HT1080 (cell line): ENCODE data around the gene GABBR1. TPM values are rescaled to one million over a fixed set of nuclear protein-coding genes. Genes with fewer than 3 reads are reported as not detected.

Source experiments
- DNase-seq: peaks from one replicate; pipeline ENCODE4 v3.0.0-alpha.2; 2015; ENCODE audit warnings: low read depth
- total RNA-seq: library from RNA; depleted of rRNA; stranded (reverse); fragments of >200 nt; shearing (Covaris generic); gene quantifications from 2 replicates; pipeline ENCODE4 v1.2.3, GENCODE V29; 2014

GABBR1 gene
- total RNA-seq, 1 experiment from 2014 or later = 10.4 TPM

GRCh38 chr6:29528988-29529560, 103.9 kb downstream of the GABBR1 start:
- DNase-seq = no peak

DNA sequence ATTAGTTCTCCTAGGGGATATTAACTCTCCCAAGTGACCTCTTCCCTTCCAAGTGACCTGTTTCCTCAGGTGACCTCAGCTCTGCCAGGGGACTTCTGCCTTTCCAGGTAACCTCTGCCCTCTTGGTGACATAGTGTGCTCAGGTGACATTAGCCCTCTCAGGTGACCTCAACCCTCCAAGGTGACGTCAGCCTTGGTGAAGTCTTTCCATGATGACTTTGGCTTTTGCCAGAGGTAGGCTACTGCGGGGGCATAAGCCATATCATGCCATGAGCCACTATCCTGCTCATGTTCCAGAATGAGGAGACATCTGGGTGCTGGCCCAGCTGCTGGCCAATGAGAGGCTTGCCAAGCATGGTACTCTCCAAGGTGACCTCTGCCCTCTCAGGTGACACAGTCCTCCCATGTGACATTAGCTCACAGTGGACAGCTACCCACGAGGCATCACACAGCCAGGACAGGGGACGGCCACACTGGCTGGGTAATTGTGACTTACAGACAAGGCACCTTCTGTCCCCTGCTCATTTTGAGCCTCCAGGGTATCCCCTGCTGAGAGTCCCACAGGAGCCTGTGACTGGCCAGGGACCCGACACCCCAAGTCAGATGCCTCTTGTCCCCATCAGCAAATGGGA, 104.6 kb downstream of the GABBR1 start:
- DNase-seq = no peak

DNA sequence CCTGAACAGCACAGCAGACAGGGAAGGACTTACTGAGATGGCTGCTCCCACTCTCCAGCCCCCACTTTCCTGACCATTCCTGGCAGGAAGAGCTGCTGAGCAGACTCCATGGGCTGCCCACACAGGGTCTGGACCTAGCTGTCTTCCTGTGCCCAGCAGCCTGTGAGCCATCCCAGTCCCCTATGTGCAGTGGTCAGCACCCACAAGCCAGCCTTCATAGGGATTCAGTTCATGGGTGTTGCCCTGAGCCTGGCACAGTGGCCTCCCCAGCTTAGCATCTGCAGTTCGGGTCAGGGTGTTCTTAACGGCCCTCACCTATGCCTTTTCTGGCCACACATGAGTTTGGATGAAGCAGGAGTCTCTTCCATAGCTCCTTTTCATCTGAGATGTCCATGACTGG, 105.4 kb downstream of the GABBR1 start:
- no peak for DNase-seq

- no peak for DNase-seq
Observed at GRCh38 chr6:29527126-29527525, 105.9 kb downstream of the GABBR1 start.

DNA sequence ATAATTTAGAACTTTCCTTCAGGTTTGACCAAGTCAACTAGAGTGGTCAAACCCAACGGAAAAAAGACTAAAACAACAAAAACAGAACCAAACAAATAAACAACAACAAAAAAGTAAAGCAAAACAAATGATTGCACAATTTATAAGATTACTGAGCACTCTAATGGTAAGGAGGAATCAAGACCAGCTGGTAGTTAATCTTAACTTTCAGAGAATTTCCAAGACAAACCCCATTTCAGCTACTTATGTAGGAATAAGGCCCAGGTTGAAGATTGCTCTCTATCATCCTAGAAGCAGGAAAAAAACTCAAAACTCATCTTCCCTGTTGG, 107.7 kb downstream of the GABBR1 start:
- no peak for DNase-seq

DNA sequence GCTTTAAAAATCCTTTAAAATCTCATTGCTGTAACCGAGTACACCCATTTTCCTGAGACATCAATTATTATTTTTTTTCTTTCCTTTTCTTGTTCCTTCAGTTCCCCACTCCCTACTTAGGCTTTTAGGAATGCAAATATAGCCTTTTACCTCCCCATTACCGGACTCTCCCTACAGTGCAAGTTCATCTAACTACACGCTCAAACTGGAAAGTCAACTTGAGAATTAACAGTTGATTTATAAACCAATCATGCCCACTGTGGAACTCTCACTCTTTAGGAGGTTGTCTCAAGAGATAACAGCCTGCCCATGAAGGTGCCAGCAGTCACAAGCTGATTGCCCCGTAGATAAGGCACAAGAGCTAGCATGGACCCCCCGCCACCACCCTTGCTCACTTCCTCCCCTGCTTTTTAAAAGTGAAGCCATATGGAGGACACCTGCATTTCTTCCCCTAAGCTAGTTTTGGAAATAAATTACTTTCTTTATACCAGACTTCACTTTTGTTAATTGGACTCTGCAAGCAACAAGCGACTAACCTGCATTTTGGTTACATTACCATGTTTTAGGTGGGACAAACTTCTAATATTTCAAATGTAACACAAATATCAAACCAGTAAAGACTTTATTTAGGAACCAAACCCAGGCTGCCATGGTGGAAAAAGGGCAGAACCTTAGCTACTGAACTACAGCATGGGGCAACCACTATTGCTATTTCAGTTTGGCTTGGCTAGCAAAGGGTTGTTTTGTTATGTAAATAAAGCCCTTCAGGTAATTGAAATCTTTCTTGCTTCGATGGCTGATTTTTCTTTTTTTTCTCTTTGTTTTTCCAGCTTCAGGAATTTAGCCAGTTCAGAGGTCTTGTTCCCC, 108.3 kb downstream of the GABBR1 start:
- no peak for DNase-seq

GRCh38 chr6:29524044-29524443, 108.9 kb downstream of the GABBR1 start:
- no peak for DNase-seq

- DNase-seq = no peak
Observed at GRCh38 chr6:29522227-29522626, 110.8 kb downstream of the GABBR1 start.

- no peak for DNase-seq
Observed at GRCh38 chr6:29521006-29521680, 111.8 kb downstream of the GABBR1 start.

- DNase-seq = no peak
Observed at GRCh38 chr6:29520232-29520631, 112.8 kb downstream of the GABBR1 start.

DNA sequence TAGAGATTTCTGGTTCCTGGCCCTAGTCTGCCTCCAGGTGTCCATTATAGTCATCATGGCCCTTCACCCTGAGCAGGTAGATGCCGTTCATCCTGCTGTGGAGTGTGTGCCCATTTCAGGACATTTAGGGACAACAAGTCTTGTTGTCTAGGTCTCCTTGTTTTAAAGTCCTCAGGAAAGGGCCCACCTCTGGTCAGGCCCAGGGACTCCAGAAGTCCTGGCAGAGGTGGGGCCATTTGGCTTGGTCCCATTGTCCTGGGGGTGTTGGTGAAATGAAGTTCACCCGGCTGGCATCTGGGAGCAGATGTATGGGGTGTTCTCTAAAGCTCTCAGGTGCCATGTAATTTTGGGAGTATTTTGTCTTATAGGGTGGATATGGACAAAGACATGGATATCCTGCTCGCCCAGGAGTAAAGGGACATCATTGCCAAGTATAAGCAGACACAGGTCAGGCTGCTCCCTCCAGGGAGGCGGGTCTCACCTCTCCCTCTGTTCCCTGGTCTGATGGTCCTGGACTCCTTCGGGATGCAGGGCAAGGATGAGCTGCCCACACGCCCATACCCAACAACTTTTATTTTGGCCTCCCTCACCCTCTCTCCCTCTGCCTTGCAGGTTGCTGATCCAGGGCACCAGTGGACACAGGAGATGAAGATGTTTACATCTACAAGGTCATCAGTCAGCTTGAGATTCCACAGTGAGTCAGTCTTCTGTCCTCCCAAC, 113.5 kb downstream of the GABBR1 start:
- DNase-seq = no peak

DNA sequence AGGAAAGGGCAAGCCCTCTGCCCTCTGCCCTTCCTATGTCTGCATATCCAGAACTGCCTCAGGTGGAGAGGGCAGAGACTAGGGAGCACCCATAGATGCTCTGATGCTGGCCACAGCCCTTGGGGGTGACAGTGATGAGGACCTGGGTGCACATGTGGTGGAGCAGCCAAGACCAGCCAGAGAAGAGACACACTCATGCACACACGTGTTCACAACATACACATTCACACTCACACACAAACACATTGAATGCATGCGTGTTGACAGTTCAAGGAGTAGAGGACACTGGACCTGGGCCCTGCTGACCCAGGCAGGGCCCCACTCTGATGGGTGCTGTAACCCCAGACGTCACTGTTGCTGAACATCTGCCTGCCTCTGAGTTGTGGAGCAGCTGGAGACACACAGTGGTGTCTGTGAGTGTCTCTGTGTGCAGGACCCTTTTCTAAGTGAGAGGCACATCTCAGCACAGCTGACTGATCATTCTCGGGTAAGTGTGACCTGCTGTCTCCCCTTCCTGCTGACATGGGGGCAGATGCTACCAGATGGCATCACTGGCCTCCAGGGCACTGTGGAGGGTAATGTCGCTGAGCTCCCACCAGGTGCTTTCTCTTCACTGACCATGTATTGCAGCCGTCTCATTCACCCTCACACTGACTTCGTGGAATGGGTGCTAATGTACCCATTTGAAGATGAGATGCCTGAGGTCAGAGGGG, 115.1 kb downstream of the GABBR1 start:
- no peak for DNase-seq

- no peak for DNase-seq
Observed at GRCh38 chr6:29517245-29517644, 115.7 kb downstream of the GABBR1 start.

GRCh38 chr6:29516108-29516507, 116.9 kb downstream of the GABBR1 start:
- DNase-seq = peak; percentile 91

DNA sequence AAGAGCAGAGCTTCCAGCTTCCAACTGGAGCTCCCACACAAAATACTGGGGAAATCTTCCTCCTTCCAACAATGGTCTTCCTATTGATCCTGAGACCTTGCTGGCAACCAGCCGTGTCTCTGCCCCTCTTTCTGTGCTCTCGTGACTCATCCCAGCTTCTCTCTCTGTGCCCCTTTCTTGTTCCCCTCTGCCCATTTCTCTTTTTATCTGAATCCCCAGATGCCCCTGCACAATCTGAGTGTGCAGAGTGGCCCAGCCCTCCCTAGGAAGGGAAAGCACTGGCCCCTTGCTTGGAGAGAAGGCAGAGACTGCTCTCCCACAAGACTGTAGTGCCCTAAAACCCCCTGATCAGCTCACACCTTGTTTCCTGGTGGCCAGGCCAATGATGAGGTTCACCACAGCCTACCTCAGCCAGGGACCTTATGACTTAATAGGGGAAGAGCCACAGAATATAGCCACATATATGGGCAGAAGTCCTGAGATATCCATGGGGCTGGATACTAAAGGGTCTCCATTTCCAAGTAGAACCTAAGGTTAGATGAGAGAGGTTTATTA, 122.2 kb downstream of the GABBR1 start:
- DNase-seq = no peak

- peak; percentile 17 for DNase-seq
Observed at GRCh38 chr6:29510202-29510601, 122.8 kb downstream of the GABBR1 start.
